ENCODE measurements around the gene RTKN. TPM values are rescaled to one million over a fixed set of nuclear protein-coding genes. Genes with fewer than 3 reads are reported as not detected.
A peak's percentile ranks its signal among the peaks of the same experiment; 100 is the strongest.
"Not testable (repeated sequence)": the region's sequence is repeated elsewhere in the genome, so short reads cannot be mapped to it uniquely, and the experiment has no call there.

The RTKN gene
- total RNA-seq, 4 donors from 2014 or later, result 44.9 to 71.8 (median 48.3) TPM

DNA sequence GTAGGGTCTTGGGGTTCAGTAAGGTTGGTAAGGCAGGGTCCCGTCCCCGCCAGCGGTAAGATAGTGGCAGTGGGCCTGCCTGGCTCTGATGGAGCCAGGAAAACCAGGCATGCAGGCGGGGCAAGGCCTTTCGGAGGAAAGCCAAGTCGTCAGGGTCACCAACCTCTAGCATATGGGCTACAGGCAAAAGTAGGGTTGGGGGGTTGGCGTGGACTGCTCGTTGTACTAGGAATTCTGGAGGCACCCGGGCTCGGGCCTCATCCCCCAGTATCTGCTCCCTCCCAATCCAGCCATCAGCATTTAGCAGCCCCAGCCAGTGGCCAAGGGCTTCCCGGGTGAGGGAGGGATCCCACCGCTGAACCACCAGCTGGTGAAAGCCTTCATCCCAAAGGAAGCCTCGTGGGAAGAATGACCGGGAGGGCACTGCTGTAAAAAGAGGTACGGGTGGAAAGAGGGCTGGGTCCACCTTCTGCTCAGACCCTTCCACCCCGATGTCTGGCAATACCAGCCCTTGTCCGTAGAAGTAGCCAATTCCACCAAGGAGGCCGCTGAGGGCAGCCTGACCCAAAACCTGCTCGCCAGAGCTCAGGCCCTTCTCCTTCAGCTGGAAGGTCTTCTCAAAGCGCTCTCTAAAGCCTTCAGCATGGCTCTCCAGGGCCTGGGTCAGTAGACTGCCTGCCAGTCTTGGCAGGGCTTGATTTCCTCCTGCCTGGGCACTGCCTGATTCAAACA lies 20.5 kb upstream of the RTKN start:
- intact Hi-C loops (cut with DNase I; ENCODE audit: low total_unique reads), result no loop called here
- no peak for DNase-seq (ENCODE audit: low spot score in 2 of 2)

DNA sequence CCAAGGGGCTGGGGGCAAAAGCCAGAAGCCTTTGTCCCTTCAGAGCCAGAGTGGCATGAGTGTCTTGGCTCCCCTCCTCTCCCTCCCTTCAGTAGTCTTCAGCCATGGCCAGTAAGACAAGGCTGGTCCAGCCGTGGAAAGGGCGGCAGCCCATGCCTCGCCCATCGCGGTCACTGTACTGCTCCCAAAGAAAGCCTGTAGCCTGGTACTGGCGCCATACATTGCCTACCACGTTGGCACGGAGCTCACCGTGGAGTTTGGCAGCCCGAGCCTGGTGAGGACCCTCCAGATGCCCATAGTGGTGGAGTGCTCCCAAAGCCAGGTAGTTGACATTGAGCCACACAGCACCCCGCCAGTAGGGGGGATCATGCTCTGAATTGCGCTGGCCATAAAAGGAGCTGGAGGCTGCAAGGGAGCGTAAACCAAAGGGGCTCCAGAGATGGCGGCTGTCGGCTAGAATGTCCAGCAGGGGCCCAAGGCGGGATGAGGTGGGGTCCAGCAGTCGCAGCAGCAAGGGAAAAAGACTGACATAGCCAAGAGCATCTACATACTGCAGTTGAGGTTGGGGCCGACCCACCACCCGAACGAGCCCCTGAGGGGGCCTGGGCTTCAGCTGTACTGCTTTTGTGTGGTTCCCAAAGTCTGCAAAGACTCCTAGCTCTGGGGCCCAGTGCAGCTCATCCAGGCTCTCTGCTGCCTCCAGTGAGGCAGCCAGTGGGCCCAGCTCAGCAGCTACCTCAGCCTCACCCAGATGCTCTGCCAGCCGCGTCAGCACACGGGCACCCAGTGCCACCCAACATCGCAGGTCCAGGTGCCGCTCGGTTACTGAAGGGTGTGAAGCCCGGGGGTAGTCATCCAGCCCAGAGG lies 19.7 kb upstream of the RTKN start:
- intact Hi-C loops (cut with DNase I; ENCODE audit: low total_unique reads), result no loop called here
- TF ChIP-seq POLR2A (IDR thresholded peaks at IDR 0.05), result no peak
- TF ChIP-seq, protein P1, sequence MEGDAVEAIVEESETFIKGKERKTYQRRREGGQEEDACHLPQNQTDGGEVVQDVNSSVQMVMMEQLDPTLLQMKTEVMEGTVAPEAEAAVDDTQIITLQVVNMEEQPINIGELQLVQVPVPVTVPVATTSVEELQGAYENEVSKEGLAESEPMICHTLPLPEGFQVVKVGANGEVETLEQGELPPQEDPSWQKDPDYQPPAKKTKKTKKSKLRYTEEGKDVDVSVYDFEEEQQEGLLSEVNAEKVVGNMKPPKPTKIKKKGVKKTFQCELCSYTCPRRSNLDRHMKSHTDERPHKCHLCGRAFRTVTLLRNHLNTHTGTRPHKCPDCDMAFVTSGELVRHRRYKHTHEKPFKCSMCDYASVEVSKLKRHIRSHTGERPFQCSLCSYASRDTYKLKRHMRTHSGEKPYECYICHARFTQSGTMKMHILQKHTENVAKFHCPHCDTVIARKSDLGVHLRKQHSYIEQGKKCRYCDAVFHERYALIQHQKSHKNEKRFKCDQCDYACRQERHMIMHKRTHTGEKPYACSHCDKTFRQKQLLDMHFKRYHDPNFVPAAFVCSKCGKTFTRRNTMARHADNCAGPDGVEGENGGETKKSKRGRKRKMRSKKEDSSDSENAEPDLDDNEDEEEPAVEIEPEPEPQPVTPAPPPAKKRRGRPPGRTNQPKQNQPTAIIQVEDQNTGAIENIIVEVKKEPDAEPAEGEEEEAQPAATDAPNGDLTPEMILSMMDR (IDR thresholded peaks at IDR 0.05), result no peak
- no peak for DNase-seq (ENCODE audit: low spot score in 2 of 2)
- 87 to 88% methylated on average over 22 to 27 of the region's 27 CpGs for WGBS, 2 donors
- H3K4me3 ChIP-seq (ENCODE audit: low read depth, poor library complexity, severe bottlenecking), result no peak overlapping the region

More for the DNA sequence above, 20.5 kb upstream of the RTKN start:
- no peak overlapping the region for H3K4me3 ChIP-seq (ENCODE audit: low read depth, poor library complexity, severe bottlenecking)
- 83 to 89% methylated on average over 20 of the region's 20 CpGs for WGBS, 2 donors
- TF ChIP-seq, protein P1 (IDR thresholded peaks at IDR 0.05), result no peak
- TF ChIP-seq POLR2A (IDR thresholded peaks at IDR 0.05), result no peak

DNA sequence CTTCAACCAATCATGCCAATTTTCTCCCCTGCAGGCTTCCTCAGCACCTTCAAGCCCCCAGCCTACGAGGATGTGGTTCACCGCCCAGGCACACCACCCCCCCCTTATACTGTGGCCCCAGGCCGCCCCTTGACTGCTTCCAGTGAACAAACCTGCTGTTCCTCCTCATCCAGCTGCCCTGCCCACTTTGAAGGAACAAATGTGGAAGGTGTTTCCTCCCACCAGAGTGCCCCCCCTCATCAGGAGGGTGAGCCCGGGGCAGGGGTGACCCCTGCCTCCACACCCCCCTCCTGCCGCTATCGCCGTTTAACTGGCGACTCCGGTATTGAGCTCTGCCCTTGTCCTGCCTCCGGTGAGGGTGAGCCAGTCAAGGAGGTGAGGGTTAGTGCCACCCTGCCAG lies 18.4 kb upstream of the RTKN start:
- H3K4me3 ChIP-seq (ENCODE audit: low read depth, poor library complexity, severe bottlenecking); DNase-seq (ENCODE audit: low spot score in 2 of 2); intact Hi-C loops (cut with DNase I; ENCODE audit: low total_unique reads): not testable (repeated sequence)
- WGBS, 2 donors, result 63% methylated on average over 10 of the region's 10 CpGs

DNA sequence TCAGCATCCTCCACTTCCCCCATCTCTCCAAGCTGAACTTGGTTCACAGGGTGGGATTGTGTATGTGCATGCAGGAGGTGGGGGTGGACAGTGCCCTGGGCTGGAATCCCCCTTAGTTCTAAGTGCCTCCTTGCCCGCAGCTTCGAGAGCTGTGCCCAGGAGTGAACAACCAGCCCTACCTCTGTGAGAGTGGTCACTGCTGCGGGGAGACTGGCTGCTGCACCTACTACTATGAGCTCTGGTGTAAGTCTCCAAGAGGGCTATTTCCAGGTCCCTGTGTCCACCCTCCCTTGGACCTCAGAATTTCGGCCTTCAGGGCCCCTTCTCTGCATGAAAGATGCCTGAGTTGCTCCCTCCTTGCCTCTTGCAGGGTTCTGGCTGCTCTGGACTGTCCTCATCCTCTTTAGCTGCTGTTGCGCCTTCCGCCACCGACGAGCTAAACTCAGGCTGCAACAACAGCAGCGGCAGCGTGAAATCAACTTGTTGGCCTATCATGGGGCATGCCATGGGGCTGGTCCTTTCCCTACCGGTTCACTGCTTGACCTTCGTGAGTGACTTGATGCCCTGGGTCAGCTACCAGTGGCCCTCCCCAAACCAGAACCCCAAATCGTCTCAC lies 17.9 kb upstream of the RTKN start:
- intact Hi-C loops (cut with DNase I; ENCODE audit: low total_unique reads); H3K4me3 ChIP-seq (ENCODE audit: low read depth, poor library complexity, severe bottlenecking); DNase-seq (ENCODE audit: low spot score in 2 of 2): not testable (repeated sequence)
- WGBS, 2 donors, result 78% methylated on average over 13 of the region's 13 CpGs

DNA sequence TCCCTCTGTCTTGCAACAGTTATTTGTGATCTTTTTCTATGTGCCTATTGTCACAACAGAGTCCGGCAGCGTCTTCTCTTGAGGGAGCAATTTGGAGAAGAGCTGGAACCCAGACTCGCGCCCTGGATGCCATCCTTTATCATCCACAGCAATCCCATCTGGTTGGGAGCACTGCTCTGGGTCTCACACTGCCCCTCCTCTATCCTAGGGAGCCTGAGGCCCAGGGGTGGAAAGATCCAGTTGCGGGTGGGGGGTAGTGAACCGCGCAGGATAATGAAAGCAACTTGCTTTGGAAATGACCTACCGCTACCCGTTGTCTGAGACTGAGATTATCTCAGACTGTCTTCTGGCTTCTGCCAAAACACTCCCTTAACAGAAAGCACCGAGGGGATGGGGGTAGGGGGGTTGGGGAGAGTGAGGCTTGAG lies 17.2 kb upstream of the RTKN start:
- DNase-seq (ENCODE audit: low spot score in 2 of 2), result no peak
- intact Hi-C loops (cut with DNase I; ENCODE audit: low total_unique reads), result no loop called here
- no peak for TF ChIP-seq POLR2A (IDR thresholded peaks at IDR 0.05)
- TF ChIP-seq, protein P1 (IDR thresholded peaks at IDR 0.05), result no peak
- 2% methylated on average over 8 to 10 of the region's 10 CpGs for WGBS, 2 donors
- H3K4me3 ChIP-seq (ENCODE audit: low read depth, poor library complexity, severe bottlenecking), result peak overlapping the region; percentile 30

DNA sequence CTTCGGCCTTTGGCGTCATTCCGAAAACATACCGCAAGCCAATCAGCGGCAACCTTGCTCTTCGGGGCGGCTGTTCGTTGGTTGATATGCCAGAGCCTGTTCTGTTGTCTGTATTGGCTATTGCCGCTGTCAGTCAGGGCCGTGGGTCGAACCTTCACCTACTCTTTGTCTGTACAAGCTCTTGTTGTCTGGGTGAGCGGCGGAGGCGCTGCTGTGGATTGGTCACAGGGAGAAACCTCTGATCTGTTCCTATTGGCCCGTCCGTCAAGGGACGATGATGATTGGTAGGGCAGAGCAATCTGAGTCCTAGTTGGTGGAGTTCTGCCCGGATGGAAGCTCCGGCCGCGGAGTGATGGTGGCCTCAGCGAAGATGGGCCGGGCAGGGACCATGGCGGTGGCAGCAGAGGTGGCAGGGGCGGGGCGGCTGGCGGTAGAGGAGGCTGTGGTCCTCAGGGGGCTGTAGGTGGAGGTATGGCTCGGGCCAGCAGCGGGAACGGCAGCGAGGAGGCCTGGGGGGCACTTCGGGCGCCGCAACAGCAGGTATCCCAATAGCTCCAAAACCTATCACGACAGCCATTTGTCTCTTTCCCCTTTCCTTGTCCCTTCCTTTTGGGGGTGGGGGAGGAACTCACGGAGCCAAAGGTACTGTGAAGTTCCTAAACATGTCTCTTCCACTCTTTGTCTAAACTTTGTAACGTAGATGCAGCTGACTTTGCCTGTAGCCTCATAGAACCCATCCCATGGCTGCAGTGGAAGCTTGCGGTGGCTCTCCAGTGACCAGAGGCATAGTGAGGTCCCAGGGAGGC lies 16.6 kb upstream of the RTKN start, which contains the start of gene WBP1:
TSS of gene WBP1 (plus strand) at position 307 of the 806 bp plus-strand sequence. CDS start at position 472, 165 bp downstream.
- peak within 1 kb of the TSS; percentile 54 for H3K4me3 ChIP-seq (ENCODE audit: low read depth, poor library complexity, severe bottlenecking)
- 1% methylated on average over 28 to 33 of the region's 38 CpGs for WGBS, 2 donors
- TF ChIP-seq, protein P1 (IDR thresholded peaks at IDR 0.05), result no peak
- no peak for TF ChIP-seq POLR2A (IDR thresholded peaks at IDR 0.05)
- DNase-seq (ENCODE audit: low spot score in 2 of 2), result peak; percentile 100
- intact Hi-C loops (cut with DNase I; ENCODE audit: low total_unique reads), result no loop called here

Data from lower leg skin (tissue), 4 donors.